NCI-H1092 (cell line): ENCODE results near the gene CD82.
"Not testable (repeated sequence)": the region's sequence is repeated elsewhere in the genome, so short reads cannot be mapped to it uniquely, and the experiment has no call there.

Experiments used
- DNase-seq: peaks from one replicate; lab custom pipeline; 2025; lab: John Stamatoyannopoulos, UW

The CD82 gene

DNA sequence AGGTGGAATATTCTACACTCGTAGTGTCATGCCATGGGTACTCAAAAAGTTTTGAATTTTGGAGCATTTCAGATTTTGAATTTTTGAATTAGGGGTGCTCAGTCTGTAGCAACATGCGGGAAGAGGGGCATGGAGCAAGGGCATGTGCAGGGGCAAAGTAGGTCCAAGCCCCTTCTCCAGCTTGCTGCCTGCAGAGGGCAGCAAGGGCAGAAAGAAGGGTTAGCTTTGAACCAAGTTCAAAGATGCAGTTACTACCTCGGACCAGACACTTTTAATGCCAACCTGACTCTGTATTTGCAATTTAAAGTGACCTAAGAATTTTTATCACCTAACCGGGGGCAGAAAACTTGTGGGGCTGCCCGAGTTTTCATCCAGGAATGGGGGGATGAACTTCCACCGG is 68.2 kb downstream of the CD82 start:
- DNase-seq, result no peak

GRCh38 chr11:44634401-44635281 is 69.2 kb downstream of the CD82 start:
- DNase-seq, result peak; percentile 85

- no peak for DNase-seq
Observed at GRCh38 chr11:44637487-44637886, 72.0 kb downstream of the CD82 start.

- no peak for DNase-seq
Observed at GRCh38 chr11:44638032-44638431, 72.6 kb downstream of the CD82 start.

DNA sequence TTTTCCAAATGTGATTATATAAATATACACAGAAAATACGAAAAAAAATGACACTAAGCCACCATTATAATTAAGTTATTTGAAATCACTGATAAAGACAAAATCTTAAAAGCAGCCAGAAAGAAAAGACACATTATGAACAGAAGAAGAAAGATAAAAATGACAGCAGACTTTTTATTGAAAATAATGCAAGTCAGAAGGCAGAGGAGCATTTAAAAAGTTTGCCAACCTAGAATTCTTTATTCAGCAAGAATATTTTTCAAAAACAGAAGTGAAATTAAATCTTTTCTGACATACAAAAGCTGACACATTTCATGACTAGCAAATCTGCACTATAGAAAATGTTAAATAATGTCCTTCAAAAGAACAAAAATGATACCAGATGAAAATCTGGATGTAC is 77.8 kb downstream of the CD82 start:
- no peak for DNase-seq

DNA sequence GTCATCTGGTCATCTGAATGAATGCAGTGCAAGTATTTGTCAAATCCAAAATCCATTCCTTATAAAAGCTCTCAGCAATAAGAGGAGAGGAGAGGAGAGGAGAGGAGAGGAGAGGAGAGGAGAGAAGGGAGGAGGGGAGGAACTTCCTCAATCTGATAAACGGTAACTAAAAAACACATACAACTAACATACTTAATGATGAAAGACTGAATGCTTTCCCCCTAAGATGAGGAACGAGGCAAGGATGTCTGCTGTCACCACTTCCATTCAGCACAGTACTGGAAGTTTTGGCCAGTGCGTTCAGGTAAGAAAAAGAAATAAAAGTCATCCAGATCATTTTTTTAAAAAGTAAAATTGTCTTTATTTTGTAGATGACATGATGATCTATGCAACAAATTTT is 80.4 kb downstream of the CD82 start:
- DNase-seq, result no peak

GRCh38 chr11:44647255-44647955 is 81.9 kb downstream of the CD82 start:
- not testable (repeated sequence) for DNase-seq

DNA sequence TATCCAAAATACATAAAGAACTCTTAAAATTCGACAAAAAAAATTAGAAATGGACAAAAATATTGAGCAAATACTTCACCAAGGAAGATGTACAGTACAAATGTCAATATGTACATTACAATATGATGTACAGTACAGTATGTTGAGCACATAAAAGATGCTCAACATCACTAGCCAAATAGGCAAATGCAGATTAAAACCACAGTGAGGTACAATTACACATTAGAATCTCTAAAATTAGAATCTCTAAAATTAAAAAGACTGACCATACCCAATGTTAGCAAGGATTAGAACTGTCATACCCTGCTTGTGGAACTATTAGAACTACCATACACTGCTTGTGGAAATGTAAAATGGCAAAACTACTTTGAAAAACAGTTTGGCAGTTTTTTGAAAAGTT is 82.6 kb downstream of the CD82 start:
- DNase-seq, result no peak

DNA sequence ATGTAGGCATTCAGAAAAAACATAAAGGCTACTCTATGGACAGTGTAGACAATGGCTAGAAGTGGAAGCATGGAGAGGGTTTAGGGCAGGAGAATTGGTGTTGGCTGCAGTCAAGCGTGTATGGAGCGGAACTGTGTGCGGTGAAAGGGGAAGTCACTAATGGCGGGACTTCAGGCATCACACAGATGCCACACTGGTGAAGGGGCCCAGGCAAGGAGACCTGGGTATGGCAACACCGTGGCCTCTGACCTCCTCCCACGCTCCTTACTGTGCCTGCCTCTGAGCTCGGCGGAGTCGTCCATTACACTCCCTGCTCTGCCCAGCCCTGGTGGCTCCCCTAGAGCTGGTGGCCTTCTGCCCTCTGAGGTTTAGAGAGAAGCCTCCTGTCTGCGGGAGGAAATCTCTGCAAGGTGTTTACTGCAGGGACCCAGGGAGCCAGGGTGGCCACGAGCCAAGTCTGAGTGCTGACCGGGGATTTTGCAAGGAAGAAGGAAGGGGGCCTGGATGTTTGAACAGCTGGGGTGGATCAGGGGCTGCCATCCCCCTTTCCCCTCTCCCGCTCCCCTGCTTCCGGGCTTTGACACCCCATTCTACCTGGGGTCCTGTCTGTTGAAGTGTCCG is 86.2 kb downstream of the CD82 start:
- peak; percentile 36 for DNase-seq

- no peak for DNase-seq
Observed at GRCh38 chr11:44652901-44653644, 87.6 kb downstream of the CD82 start.

DNA sequence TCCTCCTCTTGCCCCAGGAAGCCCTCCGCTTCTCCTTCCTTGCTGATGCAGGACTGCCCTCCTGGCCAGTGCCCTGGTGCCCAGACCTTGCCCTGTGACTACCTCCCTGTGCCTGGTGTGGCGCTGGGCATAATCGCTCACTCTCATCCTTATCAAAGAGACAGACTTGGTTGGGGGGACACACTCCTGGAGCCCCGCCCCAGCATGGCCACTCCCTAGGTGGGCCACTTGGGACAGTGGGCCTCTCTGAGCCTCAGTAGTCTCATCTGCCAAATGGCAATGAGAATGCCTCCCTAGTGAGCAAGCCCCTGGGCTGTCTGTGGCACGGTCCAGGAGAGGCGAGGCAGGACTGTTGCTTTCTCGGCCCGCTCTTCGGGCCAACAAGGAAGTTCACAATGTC is 88.6 kb downstream of the CD82 start:
- DNase-seq, result no peak

DNA sequence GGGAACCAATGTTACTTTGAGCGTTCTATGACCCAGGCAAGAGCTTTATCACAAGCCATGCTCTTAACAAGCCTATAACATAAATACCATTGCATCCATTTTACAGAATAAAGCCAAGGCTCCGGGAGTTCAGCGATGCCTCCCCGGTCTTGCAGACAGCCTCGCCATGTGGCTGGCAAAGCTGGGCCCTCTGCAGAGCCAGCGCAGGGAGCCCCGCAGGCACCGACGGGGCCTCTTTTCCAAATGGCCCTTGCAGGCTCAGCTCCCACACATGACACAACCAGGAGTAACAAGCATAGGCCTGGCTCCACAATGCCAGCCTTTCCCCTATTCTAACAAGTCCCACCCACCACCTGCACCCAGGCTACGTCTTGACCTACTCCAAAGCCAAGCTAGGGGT is 89.1 kb downstream of the CD82 start:
- no peak for DNase-seq

DNA sequence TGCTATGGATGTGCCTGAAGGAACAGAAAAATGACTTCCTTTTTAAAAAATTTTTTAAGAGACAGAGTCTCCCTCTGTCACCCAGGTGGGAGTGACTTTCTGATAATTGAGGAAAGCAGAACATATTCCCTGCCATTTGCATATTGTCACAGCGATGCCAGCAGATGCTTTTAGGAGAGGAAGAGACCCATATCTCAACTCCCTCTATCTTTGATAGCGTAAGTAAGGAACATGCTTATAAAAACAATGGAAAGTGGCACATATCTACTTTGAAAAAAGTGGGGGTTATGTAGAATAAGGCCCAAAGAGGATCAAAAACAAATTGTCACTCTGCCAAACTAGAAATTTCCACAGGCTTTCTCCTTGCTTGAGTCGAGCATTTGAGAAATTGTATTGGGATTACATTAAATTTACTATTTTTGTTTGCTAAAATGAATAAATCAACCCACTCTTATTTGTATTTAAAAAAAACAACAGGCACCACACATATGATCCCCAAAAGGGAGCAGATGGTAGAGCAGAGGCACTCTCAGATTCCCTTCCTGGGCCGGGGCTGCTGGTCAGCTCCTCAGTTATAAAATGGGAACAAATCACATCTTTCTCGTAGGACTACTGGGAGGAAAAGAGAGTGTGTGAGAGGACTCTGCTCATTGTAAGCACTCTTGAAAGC is 92.5 kb downstream of the CD82 start:
- no peak for DNase-seq

- no peak for DNase-seq
Observed at GRCh38 chr11:44658506-44658850, 93.0 kb downstream of the CD82 start.

DNA sequence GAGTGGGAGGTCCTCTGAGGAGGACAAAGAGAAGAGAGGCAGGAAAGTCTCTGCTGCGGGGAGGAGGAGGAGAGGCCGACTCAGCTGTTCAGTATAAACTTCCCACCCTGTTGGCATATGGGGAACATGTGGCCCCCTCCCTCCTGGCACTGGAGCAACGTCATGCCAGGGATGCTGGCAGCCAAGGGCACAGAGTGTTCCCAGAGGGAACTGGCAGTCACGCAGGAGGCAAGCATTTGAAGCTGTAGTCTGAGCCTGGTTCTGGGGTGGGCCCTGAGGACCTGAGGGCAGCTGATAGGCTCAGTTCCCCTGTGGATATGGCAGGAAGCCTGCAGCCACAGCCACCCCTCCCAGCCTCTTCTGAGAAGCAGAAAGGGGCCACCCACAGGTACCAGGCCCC is 94.2 kb downstream of the CD82 start:
- no peak for DNase-seq

DNA sequence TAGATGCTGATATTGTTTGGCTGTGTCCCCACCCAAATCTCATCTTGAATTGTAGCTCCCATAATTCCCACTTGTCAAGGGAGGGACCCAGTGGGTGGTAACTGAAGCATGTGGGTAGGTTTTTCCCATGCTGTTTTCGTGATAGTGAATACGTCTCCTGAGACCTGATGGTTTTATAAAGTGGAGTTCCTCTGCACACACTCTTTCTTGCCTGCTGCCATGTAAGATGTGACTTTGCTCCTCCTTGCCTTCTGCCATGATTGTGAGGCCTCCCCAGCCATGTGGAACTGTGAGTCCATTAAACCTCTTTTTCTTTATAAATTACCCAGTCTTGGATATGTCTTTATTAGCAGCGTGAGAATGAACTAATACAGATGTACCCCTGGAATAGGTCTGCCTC is 95.1 kb downstream of the CD82 start:
- not testable (repeated sequence) for DNase-seq

GRCh38 chr11:44661311-44661717 is 95.9 kb downstream of the CD82 start:
- no peak for DNase-seq
